K562 (cell line): Measurements from ENCODE around the gene GLT8D2. TPM values are rescaled to one million over a fixed set of nuclear protein-coding genes. Genes with fewer than 3 reads are reported as not detected.

ENCODE experiments used
- ATAC-seq: fragments of 200-7000 bp; cut with Tn5 transposase; 3 replicates; pipeline ENCODE4 v1.9.1; 2020; ENCODE audit warnings: moderate library complexity
- BruUV-seq: library from RNA; stranded (reverse); fragments of 400-500 nt; replicated peaks from 2 replicates; lab custom pipeline; 2021; lab: Mats Ljungman, UMichigan
- CTCF ChIA-PET: fragments of 300-600 bp; formaldehyde crosslinking; extraction: SDS; loops from one replicate; lab custom pipeline; 2021; ENCODE audit warnings: low intra/inter-chr PET ratio; lab: Yijun Ruan, JAX
- POLR2A ChIA-PET: fragments of 300-600, 350-650 bp; sonication (Branson Sonifier 250); formaldehyde crosslinking; extraction: SDS; loops from one replicate; lab custom pipeline; 2021; ENCODE audit warnings: antibody characterized with exemption, inconsistent platforms; lab: Yijun Ruan, JAX
- DNase-seq, 4 experiments: peaks; one replicate each; pipeline versions ENCODE4 v3.0.0 to v3.0.0-alpha.2; 2011 to 2018; ENCODE audit warnings: low spot score in 3 of 4, mixed read lengths in 3 of 4; ENCODE audit errors: extremely low read depth in 1 of 4
- FAIRE-seq: peaks from 2 replicates; lab custom pipeline; 2011; peaks lifted over from hg19 to GRCh38; lab: Jason Lieb, UNC
- H2AFZ ChIP-seq: 2 replicates; pipeline ENCODE4 v1.6.0; 2011; ENCODE audit warnings: low read depth, low read length, control low read depth, inconsistent platforms
- H3K27ac ChIP-seq: fragments of 200-600 bp; 3 replicates; pipeline ENCODE4 v1.8.0; 2011; ENCODE audit warnings: low read depth, mild to moderate bottlenecking, control low read depth, inconsistent platforms, low read length, moderate library complexity, mixed read lengths; ENCODE audit errors: extremely low read depth
- H3K27me3 ChIP-seq, 2 experiments: fragments of 300-600 bp in 1 of 2; 2 replicates in 1 of 2; 3 replicates in 1 of 2; pipeline versions ENCODE4 v1.6.0 to v1.8.0; 2011; ENCODE audit warnings: inconsistent platforms in 2 of 2, low read length in 2 of 2, mild to moderate bottlenecking in 1 of 2, mixed read lengths in 1 of 2, moderate library complexity in 1 of 2; ENCODE audit not compliant: control insufficient read depth in 2 of 2, insufficient read depth in 2 of 2
- H3K36me3 ChIP-seq: fragments of 300-600 bp; 3 replicates; pipeline ENCODE4 v1.8.0; 2011; ENCODE audit warnings: mild to moderate bottlenecking, low read length, inconsistent platforms; ENCODE audit not compliant: control insufficient read depth, insufficient read depth
- H3K4me1 ChIP-seq, 2 experiments: fragments of 200-600 bp in 1 of 2; replicated peaks in 1 of 2; 2 replicates in 1 of 2; 3 replicates in 1 of 2; pipeline versions ENCODE4 v1.5.1 to v1.8.0; 2011; ENCODE audit warnings: inconsistent platforms in 2 of 2, low read length in 2 of 2, mild to moderate bottlenecking in 1 of 2, mixed read lengths in 1 of 2, moderate library complexity in 1 of 2; ENCODE audit not compliant: control insufficient read depth in 2 of 2, insufficient read depth in 2 of 2
- H3K4me2 ChIP-seq: 2 replicates; pipeline ENCODE4 v1.6.1; 2011; ENCODE audit warnings: low read length, control low read depth, inconsistent platforms, mixed read lengths; ENCODE audit not compliant: insufficient read depth
- H3K4me3 ChIP-seq: fragments of 200-600 bp; sonication (generic), shearing (Covaris generic); 2 replicates; pipeline ENCODE4 v1.5.1; 2016; ENCODE audit warnings: control low read depth, inconsistent platforms
- H3K79me2 ChIP-seq: fragments of 200-600 bp; 3 replicates; pipeline ENCODE4 v1.8.0; 2011; ENCODE audit warnings: low read length, inconsistent platforms; ENCODE audit not compliant: control insufficient read depth, insufficient read depth
- H3K9ac ChIP-seq, 2 experiments: 2 replicates each; pipeline versions ENCODE4 v1.6.0 to v1.6.1; 2011; ENCODE audit warnings: low read depth in 2 of 2, low read length in 2 of 2, control low read depth in 1 of 2, inconsistent platforms in 1 of 2, mild to moderate bottlenecking in 1 of 2, mixed read lengths in 1 of 2; ENCODE audit not compliant: insufficient read depth in 1 of 2
- H3K9me1 ChIP-seq: one replicate; pipeline ENCODE4 v1.6.0; 2011; ENCODE audit warnings: inconsistent platforms, mild to moderate bottlenecking, low read length, moderate library complexity; ENCODE audit not compliant: control insufficient read depth, insufficient read depth
- H3K9me3 ChIP-seq: replicated peaks from 2 replicates; pipeline ENCODE4 v1.5.1; 2011; ENCODE audit warnings: low read depth, low read length, inconsistent platforms; ENCODE audit not compliant: control insufficient read depth, insufficient read depth
- H4K20me1 ChIP-seq: replicated peaks from 2 replicates; pipeline ENCODE4 v1.6.1; 2011; ENCODE audit warnings: low read length, inconsistent platforms, mixed read lengths; ENCODE audit not compliant: control insufficient read depth, insufficient read depth
- ARID2 ChIP-seq: fragments of 450-650 bp; IDR thresholded peaks from 2 replicates; pipeline ENCODE4 v1.6.1; 2017; ENCODE audit warnings: antibody characterized with exemption, mild to moderate bottlenecking
- BRD9 ChIP-seq: fragments of 450-650 bp; IDR thresholded peaks from 2 replicates; pipeline ENCODE4 v1.6.1; 2018; ENCODE audit warnings: low read depth; ENCODE audit not compliant: partially characterized antibody
- CREB3 ChIP-seq: fragments of 450-650 bp; conservative IDR thresholded peaks from 2 replicates; pipeline ENCODE4 v1.6.1; 2016; ENCODE audit warnings: missing genetic modification characterization, low read depth, mild to moderate bottlenecking, missing compliant biosample characterization, moderate library complexity
- DEAF1 ChIP-seq: fragments of 450-650 bp; formaldehyde crosslinking; IDR thresholded peaks from 2 replicates; pipeline ENCODE4 v1.4.0; 2020; ENCODE audit warnings: mild to moderate bottlenecking, moderate library complexity
- E2F3 ChIP-seq: fragments of 250-450 bp; sonication (Bioruptor Pico); IDR thresholded peaks from 2 replicates; pipeline ENCODE4 v1.4.0; 2020; ENCODE audit warnings: mild to moderate bottlenecking
- IFI16 ChIP-seq: fragments of 250-450 bp; sonication (Bioruptor Pico); IDR thresholded peaks from 2 replicates; pipeline ENCODE4 v2.1.2; 2022; ENCODE audit warnings: mild to moderate bottlenecking, inconsistent platforms
- KDM1A ChIP-seq, 2 experiments: fragments of 450-650 bp; IDR thresholded peaks; 2 replicates each; pipeline ENCODE4 v1.6.1; 2016; ENCODE audit warnings: mild to moderate bottlenecking in 2 of 2
- KHSRP ChIP-seq: fragments of 450-650 bp; IDR thresholded peaks from 2 replicates; pipeline ENCODE4 v1.6.1; 2017
- KLF16 ChIP-seq: IDR thresholded peaks from 2 replicates; pipeline ENCODE4 v1.6.1; 2016; ENCODE audit warnings: antibody characterized with exemption
- LCOR ChIP-seq: sonication (generic); formaldehyde crosslinking; IDR thresholded peaks from 2 replicates; pipeline ENCODE4 v1.8.0; 2022; ENCODE audit warnings: mild to moderate bottlenecking, missing genetic modification reagents
- PHF20 ChIP-seq: fragments of 450-650 bp; IDR thresholded peaks from 2 replicates; pipeline ENCODE4 v1.6.1; 2018; ENCODE audit not compliant: partially characterized antibody
- RBM22 ChIP-seq: fragments of 200-400 bp; formaldehyde crosslinking; IDR thresholded peaks from 2 replicates; pipeline ENCODE4 v1.6.1; 2018; ENCODE audit warnings: low read length, low read depth; ENCODE audit not compliant: poor library complexity, severe bottlenecking
- RHOXF2B ChIP-seq: fragments of 250-450 bp; sonication (Bioruptor Pico); conservative IDR thresholded peaks from 2 replicates; pipeline ENCODE4 v1.5.1; 2021
- STAT5B ChIP-seq: fragments of 250-450 bp; sonication (Bioruptor Pico); IDR thresholded peaks from 2 replicates; pipeline ENCODE4 v1.8.0; 2021; ENCODE audit warnings: mild to moderate bottlenecking, inconsistent platforms
- ZNF830 ChIP-seq: fragments of 250-450 bp; sonication (Bioruptor Pico); IDR thresholded peaks from 2 replicates; pipeline ENCODE4 v1.5.0; 2021; ENCODE audit warnings: mild to moderate bottlenecking
- WGBS: fragments of 100-300 bp; shearing (Covaris generic); methylation state at CpG from one replicate; pipeline ENCODE4 v1.1.6; 2016; ENCODE audit warnings: low coverage, mixed read lengths; ENCODE audit not compliant: insufficient coverage; ENCODE audit errors: missing lambda C conversion rate; 5-methylcytosine and 5-hydroxymethylcytosine counted together
- in situ Hi-C: fragments of 300-500 bp; cut with MboI; formaldehyde crosslinking; loops from 4 replicates; pipeline ENCODE4 v1.15.0; 2018; ENCODE audit warnings: inconsistent platforms, mixed read lengths
- intact Hi-C: fragments of 100-400 bp; cut with micrococcal nuclease; formaldehyde crosslinking; loops from 2 replicates; pipeline ENCODE4 v1.14.2; 2022
- polyA plus RNA-seq, 8 experiments: library from polyadenylated mRNA; depleted of rRNA in 4 of 8; stranded (reverse) in 5 of 8; unstranded in 3 of 8; fragments of >200 nt; fragmentation: Nextera tagmentation in 2 of 8; fragmentation: Illumina TruSeq in 1 of 8; extraction: Ambion mirVana in 2 of 8; extraction: Trizol in 1 of 8; gene quantifications; 2 replicates each; pipeline versions ENCODE4 v1.2.1 to v1.2.3, GENCODE V29; 2011 to 2014; ENCODE audit warnings: inconsistent platforms in 1 of 8, missing spikeins in 1 of 8
- total RNA-seq, 7 experiments: library from RNA; depleted of rRNA in 6 of 7; stranded (reverse); fragments of >200 nt in 6 of 7; fragmentation: Illumina TruSeq in 2 of 7; extraction: Trizol in 2 of 7; gene quantifications; 2 replicates each; pipeline versions ENCODE4 v1.2.1 to v1.2.3, GENCODE V29; 2011 to 2021; ENCODE audit warnings: low replicate concordance in 1 of 7

Gene GLT8D2
- total and polyA plus RNA-seq, 9 of the 15 experiments (the other 6 are each of a cell fraction or from before 2014, with no cell fraction given): 0.18 to 0.27 (median 0.18) TPM; not detected in 6

- no peak for FAIRE-seq
- Histone ChIP-seq H3K9me3 (no peaks in the 10 kb centered on the region), H3K4me1 (peaks cover 6 to 14% of the 10 kb centered on the region in 2 experiments; a peak in 4 of 5 replicates), H3K79me2 (no peaks in the 10 kb centered on the region), H3K36me3 (no peaks in the 10 kb centered on the region), H3K9ac (no peak overlapping the region), H3K9me1 (no peaks in the 10 kb centered on the region), H3K27me3 (0 out of 5 replicates have a peak, but pooled peaks cover 0 to 6% of the 10 kb centered on the region in 2 experiments), H3K4me2 (no peak overlapping the region), H3K4me3 (no peak overlapping the region), H3K27ac (no peak overlapping the region), H4K20me1 (no peaks in the 10 kb centered on the region), H2AFZ (no peak overlapping the region)
- in situ Hi-C loops: no loop called here
- intact Hi-C loops: no loop called here
- POLR2A ChIA-PET: interaction anchor here (0.7 kb wide), 1 partner anchor 15 kb away, joined by 4 read pairs; no protein-coding TSS in a partner anchor
- BruUV-seq: no TSS peak
- DNase-seq: no peak
- no peak for ATAC-seq
- TF ChIP-seq CREB3 (tag): no peak
- TF ChIP-seq ZNF830: no peak
- 0% methylated on average over 3 of the region's 3 CpGs for WGBS
- CTCF ChIA-PET: no interaction called here
These were observed 49.1 kb downstream of the GLT8D2 start for GRCh38 chr12:104000807-104001434.

- no peaks in the 10 kb centered on the region for H3K9me1 ChIP-seq
- no peaks in the 10 kb centered on the region for H3K9me3 ChIP-seq
- no TSS peak for BruUV-seq
- H3K4me1 ChIP-seq: peaks cover 6 to 14% of the 10 kb centered on the region in 2 experiments; a peak in 4 of 5 replicates
- no peak overlapping the region for H3K9ac ChIP-seq
- H3K27me3 ChIP-seq: peaks cover 0 to 6% of the 10 kb centered on the region in 2 experiments; a peak in 1 of 5 replicates
- TF ChIP-seq IFI16 (CRISPR knock-in tag) (no peak), BRD9 (no peak), ARID2 (no peak), RHOXF2B (no peak), DEAF1 (CRISPR knock-in tag) (no peak), STAT5B (CRISPR knock-in tag) (no peak), E2F3 (no peak), PHF20 (no peak), KLF16 (no peak), KHSRP (no peak), LCOR (no peak), RBM22 (no peak), KDM1A (IDR thresholded peaks at IDR 0.05) (no peak)
- ATAC-seq (no peak), FAIRE-seq (no peak), DNase-seq (no peak)
- CTCF ChIA-PET: no interaction called here
- no peaks in the 10 kb centered on the region for H3K79me2 ChIP-seq
- H3K4me2 ChIP-seq: no peak overlapping the region
- in situ Hi-C loops: no loop called here
- POLR2A ChIA-PET: no interaction called here
- WGBS: 60% methylated on average over 5 of the region's 5 CpGs
- H2AFZ ChIP-seq: no peak overlapping the region
- H3K4me3 ChIP-seq: no peak overlapping the region
- H4K20me1 ChIP-seq: no peaks in the 10 kb centered on the region
- no peak overlapping the region for H3K27ac ChIP-seq
- intact Hi-C loops: no loop called here
- H3K36me3 ChIP-seq: no peaks in the 10 kb centered on the region
These were observed 51.0 kb downstream of the GLT8D2 start for GRCh38 chr12:103998976-103999375.
